ENCODE measurements around the gene SLC38A4. TPM values are rescaled to one million over a fixed set of nuclear protein-coding genes. Genes with fewer than 3 reads are reported as not detected.
A peak's percentile ranks its signal among the peaks of the same experiment; 100 is the strongest.
"Not testable (repeated sequence)": the region's sequence is repeated elsewhere in the genome, so short reads cannot be mapped to it uniquely, and the experiment has no call there.

SLC38A4 gene
- total and polyA plus RNA-seq, 2 donors: 1.2 to 2.4 TPM

DNA sequence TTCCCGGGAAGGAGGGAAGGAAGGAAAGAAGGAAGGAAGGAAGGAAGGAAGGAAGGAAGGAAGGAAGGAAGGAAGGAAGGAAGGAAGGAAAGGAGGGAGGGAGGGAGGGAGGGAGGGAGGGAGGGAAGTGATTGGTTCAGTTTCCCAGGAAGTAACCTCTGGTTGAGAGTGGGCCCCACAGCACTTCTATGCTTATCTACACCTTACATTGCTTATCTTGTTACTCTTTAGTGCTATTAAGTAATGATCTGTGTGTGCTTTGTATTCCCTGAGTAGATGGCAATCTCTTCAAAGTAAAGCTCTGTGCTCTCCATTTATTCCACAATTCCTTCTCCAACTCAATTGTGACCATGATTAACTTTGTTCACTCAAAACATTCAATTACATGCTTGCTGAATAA is 74.6 kb downstream of the SLC38A4 start:
- H3K27ac ChIP-seq (ENCODE audit: low read depth in 1 of 2, low read length in 1 of 2): no peak overlapping the region
- no peaks in the 10 kb centered on the region for H3K27me3 ChIP-seq (ENCODE audit: control insufficient read depth in 2 of 2, insufficient read depth in 1 of 2, low read length in 1 of 2)
- no peaks in the 10 kb centered on the region for H3K9me3 ChIP-seq (ENCODE audit: control insufficient read depth in 2 of 2, insufficient read depth in 1 of 2, low read length in 1 of 2)
- H3K36me3 ChIP-seq (ENCODE audit: control insufficient read depth in 2 of 2, insufficient read depth in 2 of 2, low read length in 1 of 2): no peaks in the 10 kb centered on the region
- no peak for DNase-seq (ENCODE audit: low read depth in 6 of 9, low spot score in 9 of 9)
- WGBS: 7% methylated on average over 1 of the region's 1 CpG
- no peaks in the 10 kb centered on the region for H3K4me1 ChIP-seq (ENCODE audit: control insufficient read depth in 2 of 2, insufficient read depth in 2 of 2, low read length in 2 of 2)
- H3K4me3 ChIP-seq (ENCODE audit: low read length in 2 of 2): no peak overlapping the region

DNA sequence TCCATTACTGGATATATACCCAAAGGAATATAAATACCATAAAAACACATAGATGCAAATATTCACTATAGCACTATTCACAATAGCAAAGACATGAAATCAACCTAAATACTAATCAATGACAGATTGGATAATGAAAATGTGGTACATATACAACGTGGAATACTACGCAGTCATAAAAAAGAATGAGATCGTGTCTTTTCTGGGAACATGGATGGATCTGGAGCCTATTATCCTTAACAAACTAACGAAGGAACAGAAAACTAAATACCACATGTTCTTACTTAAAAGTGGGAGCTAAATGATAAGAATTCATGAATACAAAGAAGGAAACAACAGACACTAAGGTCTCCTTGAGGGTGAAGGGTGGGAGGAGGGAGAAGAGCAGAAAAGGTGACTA is 76.5 kb downstream of the SLC38A4 start:
- Histone ChIP-seq H3K27ac (ENCODE audit: low read depth in 1 of 2, low read length in 1 of 2) (no peak overlapping the region), H3K36me3 (ENCODE audit: control insufficient read depth in 2 of 2, insufficient read depth in 2 of 2, low read length in 1 of 2) (no peaks in the 10 kb centered on the region), H3K4me1 (ENCODE audit: control insufficient read depth in 2 of 2, insufficient read depth in 2 of 2, low read length in 2 of 2) (no peaks in the 10 kb centered on the region), H3K27me3 (ENCODE audit: control insufficient read depth in 2 of 2, insufficient read depth in 1 of 2, low read length in 1 of 2) (no peaks in the 10 kb centered on the region), H3K4me3 (ENCODE audit: low read length in 2 of 2) (no peak overlapping the region), H3K9me3 (ENCODE audit: control insufficient read depth in 2 of 2, insufficient read depth in 1 of 2, low read length in 1 of 2) (no peaks in the 10 kb centered on the region)
- DNase-seq (ENCODE audit: low read depth in 6 of 9, low spot score in 9 of 9): no peak
- WGBS: 97% methylated on average over 4 of the region's 4 CpGs

DNA sequence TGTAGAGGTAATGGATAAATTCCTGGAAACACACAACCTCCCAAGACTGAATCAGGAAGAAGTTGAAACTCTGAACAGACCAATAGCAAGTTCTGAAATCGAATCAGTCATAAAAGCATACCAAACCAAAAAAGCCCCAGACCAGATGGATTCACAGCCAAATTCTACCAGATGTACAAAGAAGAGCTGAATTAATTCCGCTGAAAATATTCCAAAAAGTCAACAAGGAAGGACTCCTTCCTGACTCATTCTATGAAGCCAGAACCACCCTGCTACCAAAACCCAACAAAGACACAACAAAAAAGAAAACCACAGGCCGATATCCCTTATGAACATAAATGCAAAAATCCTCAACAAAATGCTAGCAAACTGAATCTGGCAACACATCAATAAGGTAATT is 81.5 kb downstream of the SLC38A4 start:
- 94% methylated on average over 3 of the region's 3 CpGs for WGBS
- Histone ChIP-seq H3K27ac (ENCODE audit: low read depth in 1 of 2, low read length in 1 of 2) (no peak overlapping the region), H3K4me3 (ENCODE audit: low read length in 2 of 2) (no peak overlapping the region), H3K9me3 (ENCODE audit: control insufficient read depth in 2 of 2, insufficient read depth in 1 of 2, low read length in 1 of 2) (no peaks in the 10 kb centered on the region), H3K4me1 (ENCODE audit: control insufficient read depth in 2 of 2, insufficient read depth in 2 of 2, low read length in 2 of 2) (no peaks in the 10 kb centered on the region), H3K27me3 (ENCODE audit: control insufficient read depth in 2 of 2, insufficient read depth in 1 of 2, low read length in 1 of 2) (no peaks in the 10 kb centered on the region), H3K36me3 (ENCODE audit: control insufficient read depth in 2 of 2, insufficient read depth in 2 of 2, low read length in 1 of 2) (no peaks in the 10 kb centered on the region)
- no peak for DNase-seq (ENCODE audit: low read depth in 6 of 9, low spot score in 9 of 9)

DNA sequence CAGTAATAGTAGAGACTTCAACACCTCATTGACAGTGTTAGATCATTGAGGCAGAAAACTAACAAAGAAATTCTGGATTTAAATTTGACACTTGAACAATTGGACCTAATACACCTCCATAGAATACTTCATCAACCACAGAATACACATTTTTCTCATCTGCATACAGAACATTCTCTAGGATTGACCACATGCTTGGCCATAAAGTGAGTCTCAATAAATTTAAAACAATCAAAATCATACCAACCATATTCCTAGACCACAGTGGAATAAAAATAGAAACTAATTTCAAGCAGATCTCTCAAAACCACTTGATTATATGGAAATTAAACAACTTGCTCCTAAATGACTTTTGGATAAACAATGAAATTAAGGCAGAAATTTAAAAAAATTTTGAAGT is 82.3 kb downstream of the SLC38A4 start:
- Histone ChIP-seq H3K4me3 (ENCODE audit: low read length in 2 of 2) (no peak overlapping the region), H3K36me3 (ENCODE audit: control insufficient read depth in 2 of 2, insufficient read depth in 2 of 2, low read length in 1 of 2) (no peaks in the 10 kb centered on the region), H3K4me1 (ENCODE audit: control insufficient read depth in 2 of 2, insufficient read depth in 2 of 2, low read length in 2 of 2) (no peaks in the 10 kb centered on the region), H3K27me3 (ENCODE audit: control insufficient read depth in 2 of 2, insufficient read depth in 1 of 2, low read length in 1 of 2) (no peaks in the 10 kb centered on the region), H3K27ac (ENCODE audit: low read depth in 1 of 2, low read length in 1 of 2) (no peak overlapping the region), H3K9me3 (ENCODE audit: control insufficient read depth in 2 of 2, insufficient read depth in 1 of 2, low read length in 1 of 2) (no peaks in the 10 kb centered on the region)
- DNase-seq (ENCODE audit: low read depth in 6 of 9, low spot score in 9 of 9): no peak

DNA sequence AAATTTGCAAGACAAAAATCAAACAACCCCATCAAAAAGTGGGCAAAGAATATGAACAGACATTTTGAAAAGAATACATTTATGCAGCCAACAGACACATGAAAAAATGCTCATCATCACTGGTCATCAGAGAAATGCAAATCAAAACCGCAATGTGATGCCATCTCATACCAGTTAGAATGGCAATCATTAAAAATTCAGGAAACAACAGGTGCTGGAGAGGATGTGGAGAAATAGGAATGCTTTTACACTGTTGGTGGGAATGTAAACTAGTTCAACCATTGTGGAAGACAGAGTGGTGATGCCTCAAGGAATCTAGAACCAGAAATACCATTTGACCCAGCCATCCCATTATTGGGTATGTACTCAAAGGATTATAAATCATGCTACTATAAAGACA is 83.5 kb downstream of the SLC38A4 start:
- H3K4me1 ChIP-seq (ENCODE audit: control insufficient read depth in 2 of 2, insufficient read depth in 2 of 2, low read length in 2 of 2); DNase-seq (ENCODE audit: low read depth in 6 of 9, low spot score in 9 of 9); H3K4me3 ChIP-seq (ENCODE audit: low read length in 2 of 2); H3K9me3 ChIP-seq (ENCODE audit: control insufficient read depth in 2 of 2, insufficient read depth in 1 of 2, low read length in 1 of 2); H3K27ac ChIP-seq (ENCODE audit: low read depth in 1 of 2, low read length in 1 of 2); H3K36me3 ChIP-seq (ENCODE audit: control insufficient read depth in 2 of 2, insufficient read depth in 2 of 2, low read length in 1 of 2); H3K27me3 ChIP-seq (ENCODE audit: control insufficient read depth in 2 of 2, insufficient read depth in 1 of 2, low read length in 1 of 2): not testable (repeated sequence)
- WGBS: 99% methylated on average over 1 of the region's 1 CpG

DNA sequence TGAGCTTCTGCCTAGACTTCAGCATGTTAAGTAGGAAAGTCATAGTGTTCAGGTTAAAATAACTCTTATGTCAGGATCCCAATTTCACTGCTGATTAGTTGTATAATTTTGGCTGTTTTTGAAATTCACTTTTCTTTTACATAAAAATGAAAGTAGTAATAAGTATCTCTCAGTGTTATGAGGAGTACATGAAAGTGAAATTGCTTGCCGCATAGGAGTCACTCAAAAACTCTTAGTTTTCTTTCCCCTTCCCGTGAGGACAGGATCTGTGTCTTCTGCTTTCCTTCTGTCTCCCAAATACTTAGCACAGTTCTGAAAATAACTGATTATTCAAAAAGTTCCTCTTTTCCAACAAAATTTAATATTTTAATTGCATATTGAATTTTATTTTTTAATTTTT is 100.5 kb downstream of the SLC38A4 start:
- DNase-seq (ENCODE audit: low read depth in 6 of 9, low spot score in 9 of 9): peak in 1 of 9 donors; percentile 6
- Histone ChIP-seq H3K27ac (ENCODE audit: low read depth in 1 of 2, low read length in 1 of 2) (no peak overlapping the region), H3K36me3 (ENCODE audit: control insufficient read depth in 2 of 2, insufficient read depth in 2 of 2, low read length in 1 of 2) (no peaks in the 10 kb centered on the region), H3K4me3 (ENCODE audit: low read length in 2 of 2) (no peak overlapping the region), H3K9me3 (ENCODE audit: control insufficient read depth in 2 of 2, insufficient read depth in 1 of 2, low read length in 1 of 2) (no peaks in the 10 kb centered on the region), H3K27me3 (ENCODE audit: control insufficient read depth in 2 of 2, insufficient read depth in 1 of 2, low read length in 1 of 2) (no peaks in the 10 kb centered on the region), H3K4me1 (ENCODE audit: control insufficient read depth in 2 of 2, insufficient read depth in 2 of 2, low read length in 2 of 2) (no peaks in the 10 kb centered on the region)
- WGBS: 87% methylated on average over 2 of the region's 2 CpGs

DNA sequence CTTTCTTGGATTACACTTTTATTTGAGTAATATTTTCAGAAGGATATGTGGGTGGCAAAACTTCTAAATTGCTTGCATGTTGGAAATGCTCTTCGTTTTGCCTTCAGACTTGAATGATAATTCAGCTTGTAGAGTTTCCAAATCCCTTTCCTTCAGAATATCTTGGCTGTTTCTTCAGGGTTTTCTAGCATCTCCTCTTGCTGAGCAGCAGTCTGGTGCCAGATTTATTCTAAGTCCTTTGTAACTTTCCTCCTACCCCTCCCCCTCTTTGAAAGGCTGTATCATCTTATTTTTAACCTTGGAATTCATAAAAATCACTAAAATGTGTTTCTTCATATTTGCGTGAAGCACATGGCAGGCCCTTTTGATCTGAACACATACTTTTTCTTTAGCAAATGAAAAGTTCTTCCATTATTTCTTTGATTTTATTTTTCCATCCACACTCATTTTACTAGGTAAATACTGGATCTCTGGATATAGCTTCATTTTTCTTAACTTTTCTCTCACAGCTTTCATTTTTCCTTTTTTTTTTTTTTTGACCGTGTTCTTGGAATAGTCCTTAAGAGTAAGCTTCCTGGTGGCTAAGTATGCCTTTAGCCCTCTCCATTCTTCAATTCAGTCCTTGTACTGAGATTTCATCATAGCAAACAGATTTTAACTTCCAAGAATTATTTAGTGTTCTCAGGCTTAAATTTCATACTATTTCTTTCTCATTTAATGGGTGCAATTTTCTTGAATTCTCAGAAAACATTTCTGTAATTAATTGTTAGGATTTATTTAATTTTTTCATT is 102.0 kb downstream of the SLC38A4 start:
- Histone ChIP-seq H3K36me3 (ENCODE audit: control insufficient read depth in 2 of 2, insufficient read depth in 2 of 2, low read length in 1 of 2) (no peaks in the 10 kb centered on the region), H3K27ac (ENCODE audit: low read depth in 1 of 2, low read length in 1 of 2) (no peak overlapping the region), H3K9me3 (ENCODE audit: control insufficient read depth in 2 of 2, insufficient read depth in 1 of 2, low read length in 1 of 2) (no peaks in the 10 kb centered on the region), H3K4me1 (ENCODE audit: control insufficient read depth in 2 of 2, insufficient read depth in 2 of 2, low read length in 2 of 2) (no peaks in the 10 kb centered on the region), H3K4me3 (ENCODE audit: low read length in 2 of 2) (no peak overlapping the region), H3K27me3 (ENCODE audit: control insufficient read depth in 2 of 2, insufficient read depth in 1 of 2, low read length in 1 of 2) (no peaks in the 10 kb centered on the region)
- DNase-seq (ENCODE audit: low read depth in 6 of 9, low spot score in 9 of 9): no peak
- 88% methylated on average over 3 of the region's 3 CpGs for WGBS

DNA sequence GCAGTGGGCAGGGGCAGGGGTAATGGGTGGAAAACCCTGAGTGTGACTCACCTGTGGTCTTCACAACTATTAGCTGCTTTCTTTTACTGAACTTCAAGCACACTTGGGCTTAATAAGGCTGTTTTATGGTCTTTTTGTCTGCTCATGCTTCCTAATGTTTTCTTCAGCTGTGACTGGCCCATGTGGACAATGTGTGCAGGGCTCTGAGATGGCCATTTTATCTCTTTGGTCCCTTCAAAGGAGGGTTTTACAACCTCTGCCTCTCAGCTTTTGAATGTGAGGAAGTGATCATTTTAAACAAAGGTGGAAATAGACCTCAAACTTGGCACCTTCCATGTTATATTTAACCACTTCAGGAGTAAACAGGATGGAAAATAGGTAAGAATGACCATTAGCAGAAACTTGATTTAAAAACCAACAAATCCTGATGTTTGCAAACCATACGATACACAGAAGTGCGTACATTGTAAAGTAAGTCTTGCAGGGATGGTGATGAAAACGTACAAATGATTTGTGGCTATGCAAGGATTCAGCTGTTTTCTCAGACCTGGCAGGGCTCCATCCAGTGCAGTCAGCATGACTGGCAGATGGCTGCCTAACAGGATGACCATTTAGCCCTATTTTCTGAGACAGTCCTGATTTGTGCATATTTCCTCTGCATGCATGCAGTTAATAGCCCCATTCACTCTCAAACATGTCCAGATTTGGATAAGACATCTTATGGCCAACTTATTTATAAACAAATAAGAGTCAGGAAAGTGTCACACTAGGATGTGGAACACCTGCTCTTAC is 103.2 kb downstream of the SLC38A4 start:
- Histone ChIP-seq H3K4me1 (ENCODE audit: control insufficient read depth in 2 of 2, insufficient read depth in 2 of 2, low read length in 2 of 2) (no peaks in the 10 kb centered on the region), H3K9me3 (ENCODE audit: control insufficient read depth in 2 of 2, insufficient read depth in 1 of 2, low read length in 1 of 2) (no peaks in the 10 kb centered on the region), H3K27ac (ENCODE audit: low read depth in 1 of 2, low read length in 1 of 2) (no peak overlapping the region), H3K27me3 (ENCODE audit: control insufficient read depth in 2 of 2, insufficient read depth in 1 of 2, low read length in 1 of 2) (no peaks in the 10 kb centered on the region), H3K36me3 (ENCODE audit: control insufficient read depth in 2 of 2, insufficient read depth in 2 of 2, low read length in 1 of 2) (no peaks in the 10 kb centered on the region), H3K4me3 (ENCODE audit: low read length in 2 of 2) (no peak overlapping the region)
- DNase-seq (ENCODE audit: low read depth in 6 of 9, low spot score in 9 of 9): no peak
- WGBS: 95% methylated on average over 3 of the region's 3 CpGs

DNA sequence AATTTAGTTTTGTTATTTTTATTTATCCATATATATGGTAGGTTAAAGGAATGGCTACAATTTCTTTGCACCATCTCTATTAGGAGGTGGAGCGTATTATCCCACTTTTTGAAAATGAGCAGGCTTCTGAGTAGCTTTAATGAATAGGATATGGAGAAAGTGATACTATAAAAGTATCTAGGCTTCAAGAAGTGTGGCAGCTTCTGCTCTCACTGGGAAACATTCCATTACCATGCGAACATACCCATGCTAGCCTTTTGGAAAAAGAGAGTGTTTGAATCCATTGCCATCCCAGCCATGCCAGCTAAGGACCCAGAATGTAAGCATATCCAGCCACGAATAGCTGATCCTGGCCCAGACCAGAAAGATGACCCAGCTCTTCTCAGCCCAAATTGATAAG is 107.3 kb downstream of the SLC38A4 start:
- no peaks in the 10 kb centered on the region for H3K36me3 ChIP-seq (ENCODE audit: control insufficient read depth in 2 of 2, insufficient read depth in 2 of 2, low read length in 1 of 2)
- 97% methylated on average over 3 of the region's 3 CpGs for WGBS
- H3K4me3 ChIP-seq (ENCODE audit: low read length in 2 of 2): no peak overlapping the region
- no peak overlapping the region for H3K27ac ChIP-seq (ENCODE audit: low read depth in 1 of 2, low read length in 1 of 2)
- DNase-seq (ENCODE audit: low read depth in 6 of 9, low spot score in 9 of 9): no peak
- H3K9me3 ChIP-seq (ENCODE audit: control insufficient read depth in 2 of 2, insufficient read depth in 1 of 2, low read length in 1 of 2): no peaks in the 10 kb centered on the region
- H3K4me1 ChIP-seq (ENCODE audit: control insufficient read depth in 2 of 2, insufficient read depth in 2 of 2, low read length in 2 of 2): no peaks in the 10 kb centered on the region
- H3K27me3 ChIP-seq (ENCODE audit: control insufficient read depth in 2 of 2, insufficient read depth in 1 of 2, low read length in 1 of 2): no peaks in the 10 kb centered on the region
